ENCODE results near the gene SCYGR1.

Gene SCYGR1

DNA sequence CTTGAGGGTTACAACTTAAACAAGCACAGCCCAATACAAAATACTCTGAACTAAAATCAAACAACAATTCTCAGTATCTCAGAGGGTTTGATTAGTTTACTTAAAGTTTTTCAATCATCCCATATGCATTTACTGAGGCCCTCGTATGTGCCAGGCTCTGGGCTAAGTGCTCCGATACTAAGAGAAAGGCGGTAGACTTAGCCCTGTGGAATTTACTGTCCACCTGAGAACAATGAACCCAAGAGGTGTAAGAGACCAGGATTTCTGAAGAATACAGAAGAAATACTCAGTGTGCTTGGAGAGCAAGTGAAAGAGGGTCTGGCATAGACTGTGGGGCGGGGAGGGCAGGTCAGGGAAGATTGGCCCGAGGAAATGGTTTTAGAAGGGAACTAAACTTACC, 25.1 kb upstream of the SCYGR1 start:
- no peaks in the 10 kb centered on the region for H3K79me2 ChIP-seq (ENCODE audit: insufficient read depth, low read length)
- H3K4me1 ChIP-seq (ENCODE audit: insufficient read depth, low read length, severe bottlenecking): no peaks in the 10 kb centered on the region
- H3K36me3 ChIP-seq (ENCODE audit: insufficient read depth, low read length): no peaks in the 10 kb centered on the region
- no peak overlapping the region for H2AFZ ChIP-seq (ENCODE audit: low read length)
- H3F3A ChIP-seq (ENCODE audit: insufficient read depth, low read length): no peaks in the 10 kb centered on the region
- H3K9ac ChIP-seq (ENCODE audit: low read length): no peak overlapping the region
- H3K27me3 ChIP-seq (ENCODE audit: insufficient read depth, low read length): no peaks in the 10 kb centered on the region; the same call in 1 of the 2 replicates
- H3K27ac ChIP-seq (ENCODE audit: low read depth, low read length, poor library complexity, severe bottlenecking): no peak overlapping the region
- H3K4me2 ChIP-seq (ENCODE audit: low read length): no peak overlapping the region
- H3K4me3 ChIP-seq (ENCODE audit: low read depth, low read length, poor library complexity, severe bottlenecking): no peak overlapping the region
- H4K20me1 ChIP-seq (ENCODE audit: insufficient read depth, low read length): no peaks in the 10 kb centered on the region
- TF ChIP-seq, protein P1, sequence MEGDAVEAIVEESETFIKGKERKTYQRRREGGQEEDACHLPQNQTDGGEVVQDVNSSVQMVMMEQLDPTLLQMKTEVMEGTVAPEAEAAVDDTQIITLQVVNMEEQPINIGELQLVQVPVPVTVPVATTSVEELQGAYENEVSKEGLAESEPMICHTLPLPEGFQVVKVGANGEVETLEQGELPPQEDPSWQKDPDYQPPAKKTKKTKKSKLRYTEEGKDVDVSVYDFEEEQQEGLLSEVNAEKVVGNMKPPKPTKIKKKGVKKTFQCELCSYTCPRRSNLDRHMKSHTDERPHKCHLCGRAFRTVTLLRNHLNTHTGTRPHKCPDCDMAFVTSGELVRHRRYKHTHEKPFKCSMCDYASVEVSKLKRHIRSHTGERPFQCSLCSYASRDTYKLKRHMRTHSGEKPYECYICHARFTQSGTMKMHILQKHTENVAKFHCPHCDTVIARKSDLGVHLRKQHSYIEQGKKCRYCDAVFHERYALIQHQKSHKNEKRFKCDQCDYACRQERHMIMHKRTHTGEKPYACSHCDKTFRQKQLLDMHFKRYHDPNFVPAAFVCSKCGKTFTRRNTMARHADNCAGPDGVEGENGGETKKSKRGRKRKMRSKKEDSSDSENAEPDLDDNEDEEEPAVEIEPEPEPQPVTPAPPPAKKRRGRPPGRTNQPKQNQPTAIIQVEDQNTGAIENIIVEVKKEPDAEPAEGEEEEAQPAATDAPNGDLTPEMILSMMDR (IDR thresholded peaks at IDR 0.05; ENCODE audit: low read length): no peak
- no peak for TF ChIP-seq EZH2 (IDR thresholded peaks at IDR 0.05; ENCODE audit: borderline replicate concordance, low read length)
- no peaks in the 10 kb centered on the region for H3K9me2 ChIP-seq (ENCODE audit: low read depth, low read length)
- no peaks in the 10 kb centered on the region for H3K9me3 ChIP-seq (ENCODE audit: low read length)

DNA sequence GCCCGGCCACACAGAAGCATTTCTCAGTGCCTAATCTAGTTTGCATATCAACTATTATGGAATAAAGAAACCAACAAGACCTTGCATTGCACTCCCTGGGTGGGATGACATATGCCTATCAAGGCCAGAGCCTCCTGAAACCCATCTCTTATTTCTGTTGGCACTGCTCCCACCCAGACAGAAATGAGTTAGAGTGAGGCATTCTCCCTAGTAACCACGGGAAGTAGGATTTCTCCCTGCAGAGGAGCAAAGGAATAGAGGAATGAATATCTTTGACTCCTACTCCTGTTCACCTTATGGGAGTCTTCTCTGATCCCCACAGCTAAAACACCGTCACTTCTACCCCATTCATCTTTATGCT, 24.2 kb upstream of the SCYGR1 start:
- Histone ChIP-seq H3K36me3 (ENCODE audit: insufficient read depth, low read length) (no peaks in the 10 kb centered on the region), H3K4me2 (ENCODE audit: low read length) (no peak overlapping the region), H3F3A (ENCODE audit: insufficient read depth, low read length) (no peaks in the 10 kb centered on the region), H3K4me1 (ENCODE audit: insufficient read depth, low read length, severe bottlenecking) (no peaks in the 10 kb centered on the region), H3K9me2 (ENCODE audit: low read depth, low read length) (no peaks in the 10 kb centered on the region), H3K9ac (ENCODE audit: low read length) (no peak overlapping the region), H3K79me2 (ENCODE audit: insufficient read depth, low read length) (no peaks in the 10 kb centered on the region), H3K9me3 (ENCODE audit: low read length) (no peaks in the 10 kb centered on the region), H4K20me1 (ENCODE audit: insufficient read depth, low read length) (no peaks in the 10 kb centered on the region), H2AFZ (ENCODE audit: low read length) (no peak overlapping the region), H3K4me3 (ENCODE audit: low read depth, low read length, poor library complexity, severe bottlenecking) (no peak overlapping the region), H3K27me3 (ENCODE audit: insufficient read depth, low read length) (no peaks in the 10 kb centered on the region; the same call in 1 of the 2 replicates), H3K27ac (ENCODE audit: low read depth, low read length, poor library complexity, severe bottlenecking) (no peak overlapping the region)
- no peak for TF ChIP-seq EZH2 (IDR thresholded peaks at IDR 0.05; ENCODE audit: borderline replicate concordance, low read length)
- TF ChIP-seq, protein P1 (IDR thresholded peaks at IDR 0.05; ENCODE audit: low read length): no peak

DNA sequence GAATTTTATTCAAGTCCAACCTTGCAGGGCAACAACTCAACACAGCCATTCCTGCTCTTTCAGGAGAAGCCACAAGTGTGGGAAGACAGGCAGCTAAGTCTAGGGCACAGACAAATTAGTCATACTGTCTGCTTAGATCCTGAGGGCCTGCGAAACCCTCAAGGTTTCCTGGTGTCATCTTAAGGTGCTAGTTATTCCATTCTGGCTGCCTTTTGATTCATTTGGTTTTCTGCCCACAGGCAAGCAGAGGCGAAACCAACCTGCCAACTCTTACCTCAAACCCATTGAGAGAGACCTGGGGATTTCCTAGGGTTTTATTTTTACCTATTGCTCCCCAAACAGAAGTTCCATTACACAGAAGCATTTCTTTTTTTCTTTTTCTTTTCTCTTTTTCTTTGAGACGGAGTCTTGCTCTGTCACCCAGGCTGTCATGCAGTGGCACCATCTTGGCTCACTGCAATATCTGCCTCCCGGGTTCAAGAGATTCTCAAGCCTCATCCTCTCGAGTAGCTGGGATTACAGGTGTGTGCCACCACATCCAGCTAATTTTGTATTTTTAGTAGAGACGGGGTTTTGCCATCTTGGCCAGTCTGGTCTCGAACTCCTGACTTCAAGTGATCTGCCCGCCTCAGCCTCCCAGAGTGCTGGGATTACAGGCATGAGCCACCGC, 23.7 kb upstream of the SCYGR1 start:
- no peak for TF ChIP-seq EZH2 (IDR thresholded peaks at IDR 0.05; ENCODE audit: borderline replicate concordance, low read length)
- TF ChIP-seq, protein P1 (IDR thresholded peaks at IDR 0.05; ENCODE audit: low read length): no peak
- Histone ChIP-seq H3K4me1 (ENCODE audit: insufficient read depth, low read length, severe bottlenecking) (no peaks in the 10 kb centered on the region), H3F3A (ENCODE audit: insufficient read depth, low read length) (no peaks in the 10 kb centered on the region), H3K27ac (ENCODE audit: low read depth, low read length, poor library complexity, severe bottlenecking) (no peak overlapping the region), H2AFZ (ENCODE audit: low read length) (no peak overlapping the region), H3K9ac (ENCODE audit: low read length) (no peak overlapping the region), H3K79me2 (ENCODE audit: insufficient read depth, low read length) (no peaks in the 10 kb centered on the region), H3K9me2 (ENCODE audit: low read depth, low read length) (no peaks in the 10 kb centered on the region), H4K20me1 (ENCODE audit: insufficient read depth, low read length) (no peaks in the 10 kb centered on the region), H3K36me3 (ENCODE audit: insufficient read depth, low read length) (no peaks in the 10 kb centered on the region), H3K4me2 (ENCODE audit: low read length) (no peak overlapping the region), H3K9me3 (ENCODE audit: low read length) (no peaks in the 10 kb centered on the region), H3K4me3 (ENCODE audit: low read depth, low read length, poor library complexity, severe bottlenecking) (no peak overlapping the region), H3K27me3 (ENCODE audit: insufficient read depth, low read length) (no peaks in the 10 kb centered on the region; the same call in 1 of the 2 replicates)

All from OCI-LY1 (cell line).